ENCODE data around the gene PARP4. TPM values are rescaled to one million over a fixed set of nuclear protein-coding genes. Genes with fewer than 3 reads are reported as not detected.
"Not testable (repeated sequence)": the region's sequence is repeated elsewhere in the genome, so short reads cannot be mapped to it uniquely, and the experiment has no call there.

PARP4 gene
- 10 to 100 TPM; 27.5 to 28.7 TPM for total RNA-seq

DNA sequence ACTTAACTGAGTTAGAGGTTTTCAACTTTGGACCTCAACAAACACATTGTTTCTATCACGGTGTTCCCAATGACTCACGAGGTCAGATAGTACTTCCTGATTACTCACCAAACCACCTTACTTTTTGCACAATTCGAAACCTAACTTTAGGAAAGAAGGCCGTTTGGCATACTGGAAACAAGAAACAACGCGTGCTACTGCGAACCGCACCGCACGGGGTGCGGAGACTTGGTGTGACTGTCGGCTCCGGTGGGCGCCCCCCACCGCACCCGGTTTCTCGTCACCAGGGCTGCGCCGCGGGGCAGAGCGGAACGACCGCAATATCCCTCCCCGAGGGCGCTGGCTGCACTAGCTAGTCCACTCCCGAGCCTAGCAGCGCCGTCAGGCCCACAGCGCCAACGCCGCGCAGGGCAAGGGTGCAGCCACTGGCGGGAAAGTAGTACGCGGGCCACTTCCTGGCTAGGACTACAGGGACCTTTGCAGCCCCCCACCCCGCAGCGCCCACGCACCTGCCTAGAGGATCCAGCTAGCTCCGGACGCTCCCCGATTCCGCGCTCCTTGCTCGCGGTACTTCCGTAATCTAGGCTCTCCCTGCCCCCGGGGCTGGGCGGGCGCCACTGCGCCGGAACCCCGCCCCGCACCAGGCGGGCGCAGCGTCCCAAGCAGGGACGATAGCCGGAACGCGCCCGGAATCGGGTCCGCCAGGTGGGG, at the start of gene PARP4:
PARP4 (minus strand) TSS at position 582 of the 711 bp plus-strand sequence. CDS start 9,002 bp downstream, outside the sequence.
- ChIA-PET POLR2A (interaction anchor here (0.5 kb wide), 1 partner anchor 22 kb away, joined by 4 read pairs; no protein-coding TSS in a partner anchor), CTCF (no interaction called here)

DNA sequence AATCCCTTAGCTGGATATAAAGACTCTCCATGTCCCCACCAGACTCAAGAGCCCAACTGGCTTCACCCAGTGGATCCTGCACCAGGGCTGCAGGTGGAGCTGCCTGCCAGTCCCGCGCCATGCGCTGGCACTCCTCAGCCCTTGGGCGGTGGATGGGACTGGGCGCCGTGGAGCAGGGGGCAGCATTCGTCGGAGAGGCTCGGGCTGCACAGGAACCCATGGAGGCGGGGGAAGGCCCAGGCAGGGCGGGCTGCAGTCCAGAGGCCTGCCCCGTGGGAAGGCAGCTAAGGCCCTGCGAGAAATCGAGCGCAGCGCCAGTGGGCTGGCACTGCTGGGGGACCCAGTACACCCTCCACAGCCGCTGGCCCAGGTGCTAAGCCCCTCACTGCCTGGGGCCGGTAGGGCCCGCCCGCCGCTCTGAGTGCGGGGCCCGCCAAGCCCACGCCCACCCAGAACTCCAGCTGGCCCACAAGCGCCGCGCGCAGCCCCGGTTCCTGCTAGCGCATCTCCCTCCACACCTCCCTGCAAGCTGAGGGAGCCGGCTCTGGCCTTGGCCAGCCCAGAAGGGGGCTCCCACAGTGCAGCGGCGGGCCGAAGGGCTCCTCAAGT, 48.1 kb upstream of the PARP4 start:
- CTCF ChIA-PET, POLR2A ChIA-PET: not testable (repeated sequence)

DNA sequence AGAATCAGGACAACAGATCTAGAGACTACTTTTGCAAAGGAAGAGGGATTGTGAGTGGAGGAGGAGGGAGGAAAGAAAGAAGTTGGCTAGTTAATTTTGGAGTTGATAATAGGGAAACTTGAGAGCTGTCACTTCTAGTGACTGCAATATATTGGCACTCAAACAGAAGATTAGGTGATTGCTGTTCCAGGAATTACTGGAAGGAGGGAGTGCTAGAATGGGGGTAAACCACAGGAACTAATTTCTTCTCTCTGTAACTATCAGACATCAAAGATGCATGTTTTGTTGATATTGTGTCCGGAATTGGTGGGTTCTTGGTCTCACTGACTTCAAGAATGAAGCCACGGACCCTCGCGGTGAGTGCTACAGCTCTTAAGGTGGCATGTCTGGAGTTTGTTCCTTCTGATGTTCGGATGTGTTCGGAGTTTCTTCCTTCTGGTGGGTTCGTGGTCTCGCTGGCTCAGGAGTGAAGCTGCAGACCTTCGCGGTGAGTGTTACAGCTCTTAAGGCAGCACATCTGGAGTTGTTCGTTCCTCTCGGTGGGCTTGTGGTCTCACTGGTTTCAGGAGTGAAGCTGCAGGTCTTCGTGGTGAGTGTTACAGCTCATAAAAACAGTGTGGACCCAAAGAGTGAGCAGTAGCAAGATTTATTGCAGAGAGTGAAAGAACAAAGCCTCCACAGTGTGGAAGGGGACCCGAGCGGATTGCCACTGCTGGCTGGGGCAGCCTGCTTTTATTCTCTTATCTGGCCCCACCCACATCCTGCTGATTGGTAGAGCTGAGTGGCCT, 47.0 kb upstream of the PARP4 start:
- CTCF ChIA-PET = interaction anchor here (0.6 to 0.8 kb wide), 2 partner anchors 7 to 315 kb away, joined by 3 read pairs; no protein-coding TSS in a partner anchor
- POLR2A ChIA-PET = not testable (repeated sequence)

DNA sequence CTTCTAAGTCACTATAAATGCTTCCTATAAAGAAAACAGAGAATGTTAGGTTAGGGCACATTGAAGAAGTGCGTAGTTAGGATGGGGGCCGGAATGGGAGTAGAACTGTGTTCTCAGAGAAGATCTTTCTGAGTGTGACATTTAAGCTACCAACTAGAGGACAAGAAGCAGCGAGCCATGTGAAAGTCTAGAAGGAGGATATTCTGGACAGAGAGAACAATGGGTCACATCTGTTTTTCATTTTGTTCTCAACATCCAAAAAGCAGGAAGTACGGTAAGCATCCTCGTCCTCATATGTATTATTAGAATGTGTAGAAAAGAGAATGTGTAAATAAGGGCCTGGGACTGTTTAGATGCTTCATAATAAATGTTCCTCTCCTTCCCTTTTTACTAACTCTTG, 44.5 kb upstream of the PARP4 start:
- ChIA-PET CTCF (no interaction called here), POLR2A (no interaction called here)

DNA sequence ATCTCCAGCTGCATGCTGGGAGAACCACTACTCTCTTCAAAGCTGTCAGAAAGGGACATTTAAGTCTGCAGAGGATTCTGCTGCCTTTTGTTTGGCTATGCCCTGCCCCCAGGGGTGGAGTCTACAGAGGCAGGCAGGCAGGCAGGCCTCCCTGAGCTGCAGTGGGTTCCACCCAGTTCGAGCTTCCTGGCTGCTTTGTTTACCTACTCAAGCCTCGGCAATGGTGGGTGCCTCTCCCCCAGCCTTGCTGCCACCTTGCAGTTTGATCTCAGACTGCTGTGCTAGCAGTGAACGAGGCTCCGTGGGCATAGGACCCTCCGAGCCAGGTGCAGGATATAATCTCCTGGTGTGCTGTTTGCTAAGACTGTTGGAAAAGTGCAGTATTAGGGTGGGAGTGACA, 41.3 kb upstream of the PARP4 start:
- POLR2A ChIA-PET, CTCF ChIA-PET: not testable (repeated sequence)

DNA sequence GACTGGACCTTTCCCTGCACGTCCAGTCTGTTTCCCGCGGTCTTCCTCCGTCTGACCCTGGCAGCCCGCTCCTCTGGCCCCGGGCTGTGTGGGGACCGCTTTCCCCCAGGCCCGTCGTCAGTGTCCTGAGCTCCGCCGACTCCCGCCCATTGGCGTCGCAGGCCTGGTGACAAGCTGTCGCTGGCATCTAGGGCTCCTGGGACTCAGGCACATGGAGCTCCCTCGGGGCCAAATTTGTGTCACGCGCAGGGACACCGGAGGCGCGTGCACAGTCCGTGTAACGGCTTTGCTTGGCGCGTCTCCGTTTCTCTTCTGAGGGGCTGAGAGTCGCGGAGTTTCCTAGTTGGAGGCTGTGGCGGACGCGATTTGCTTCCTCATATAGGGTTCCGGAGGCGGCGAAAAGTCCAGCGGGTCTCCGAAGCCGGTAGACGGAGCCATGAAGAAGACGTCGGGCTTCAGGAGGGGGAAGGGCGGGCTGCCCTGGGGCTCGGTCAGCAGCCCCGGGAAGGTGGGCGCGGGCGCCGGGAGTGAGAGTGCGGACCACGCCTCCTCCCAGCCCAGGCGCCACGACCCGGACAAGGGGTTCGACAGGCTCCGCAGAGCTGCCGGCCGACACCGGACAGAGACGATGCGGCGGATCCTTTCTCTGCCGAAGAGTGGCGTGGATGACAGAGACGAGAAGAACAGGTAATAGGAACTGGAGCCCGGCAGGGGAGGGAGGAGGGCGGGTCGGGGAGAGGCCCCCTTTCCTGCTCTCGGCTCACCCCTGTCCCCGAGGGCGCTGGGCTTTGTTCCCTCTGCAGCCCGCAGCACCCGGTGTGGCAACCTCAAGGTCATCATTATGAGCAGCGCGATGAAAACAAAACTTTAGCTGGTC, 29.1 kb upstream of the PARP4 start:
- POLR2A ChIA-PET = not testable (repeated sequence)
- CTCF ChIA-PET = interaction anchor here (0.6 kb wide), 1 partner anchor 249 kb away, joined by 3 read pairs; no protein-coding TSS in a partner anchor

DNA sequence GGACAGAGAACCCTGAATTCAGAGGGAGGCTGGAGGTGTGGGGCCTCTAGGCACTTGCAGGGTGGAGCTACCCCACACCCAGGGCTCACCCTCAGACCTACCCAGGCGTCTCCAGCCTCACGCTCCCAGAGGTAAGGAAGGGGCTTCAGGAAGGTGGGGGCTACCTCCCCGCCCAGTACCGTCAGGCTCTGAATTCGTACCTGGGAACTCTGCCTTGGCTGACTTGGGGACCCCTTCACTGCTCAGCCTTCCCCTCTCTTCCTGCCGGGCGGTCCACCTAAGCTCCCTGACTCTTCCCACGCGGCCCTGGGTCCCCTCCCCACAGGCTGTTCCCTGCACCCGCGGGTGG, 28.5 kb upstream of the PARP4 start:
- CTCF ChIA-PET = no interaction called here

DNA sequence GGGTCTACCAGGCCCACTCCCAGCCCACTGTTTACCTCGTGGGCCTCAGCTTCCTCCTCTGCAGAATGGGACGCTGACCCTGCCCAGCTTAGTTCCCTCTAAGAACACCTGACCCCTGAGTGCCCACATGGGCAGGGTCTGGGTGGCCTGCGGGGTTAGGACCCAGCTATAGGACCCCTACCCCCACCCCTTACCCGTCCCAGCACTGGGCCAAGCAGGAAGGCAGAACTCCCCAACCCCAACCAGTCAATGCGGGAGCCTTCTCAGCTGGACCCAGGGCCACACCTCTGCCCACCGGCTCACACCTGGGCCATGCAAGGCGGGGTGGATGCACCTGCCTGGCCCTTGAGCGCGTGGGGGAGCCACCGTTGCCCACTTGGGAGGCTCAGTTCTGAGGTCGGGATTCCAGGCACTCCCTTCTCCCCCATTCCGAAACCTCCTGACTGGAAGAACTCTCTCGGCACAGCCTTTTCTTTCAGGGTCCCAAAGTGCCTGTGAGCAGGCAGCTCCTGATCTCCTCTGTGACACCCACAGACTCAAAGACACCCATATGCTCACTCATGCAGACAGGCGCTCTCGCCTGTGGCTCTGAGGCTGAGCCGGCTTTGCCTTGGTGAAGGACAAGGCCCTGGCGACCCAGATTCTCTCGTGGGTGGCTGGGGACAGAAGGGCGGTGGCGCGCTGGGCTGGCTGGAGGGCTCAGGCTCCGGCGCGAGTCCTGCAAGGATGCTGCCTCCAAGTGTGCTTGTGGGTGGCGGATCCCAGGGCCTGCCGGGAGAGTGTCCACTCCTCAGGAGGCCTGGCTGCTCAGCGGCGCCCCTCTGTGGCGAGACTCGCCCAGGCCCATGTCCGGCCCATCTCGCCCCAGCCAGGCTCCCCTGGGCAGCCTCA, 27.9 kb upstream of the PARP4 start:
- ChIA-PET POLR2A (no interaction called here), CTCF (no interaction called here)

More for the DNA sequence above, 28.5 kb upstream of the PARP4 start:
- POLR2A ChIA-PET = no interaction called here

DNA sequence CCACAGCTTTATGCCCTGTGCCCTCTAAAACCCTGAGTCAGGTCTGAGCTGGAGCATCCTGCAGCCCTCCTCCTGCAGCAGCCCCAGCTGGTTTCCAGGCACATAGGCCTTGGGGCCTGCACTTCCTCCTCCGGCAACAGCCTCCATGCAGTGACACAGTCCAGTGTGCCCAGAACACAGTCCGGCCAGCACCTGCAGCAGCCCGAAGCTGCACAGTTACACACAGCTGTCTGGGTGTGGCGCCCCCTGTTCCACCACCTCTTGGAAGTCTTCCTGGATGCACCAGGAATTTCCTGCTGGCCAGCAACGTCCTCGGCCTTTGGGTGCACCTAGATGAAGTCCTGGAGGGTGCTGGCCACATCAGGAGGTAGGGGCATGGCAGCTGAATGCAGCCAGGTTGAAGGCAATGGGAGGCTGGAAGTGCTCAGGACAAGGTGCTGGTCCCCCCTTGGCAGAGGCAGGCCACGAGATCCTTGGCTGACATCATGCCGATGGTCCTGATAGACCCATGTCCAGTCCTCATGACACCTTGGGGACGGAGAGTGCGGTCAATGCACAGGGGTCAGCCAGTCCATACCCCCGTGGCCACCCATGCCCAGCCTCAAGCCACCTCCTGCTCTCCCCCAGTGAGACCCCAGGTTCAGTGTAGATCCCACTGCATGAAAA, 27.1 kb upstream of the PARP4 start:
- CTCF ChIA-PET = no interaction called here

DNA sequence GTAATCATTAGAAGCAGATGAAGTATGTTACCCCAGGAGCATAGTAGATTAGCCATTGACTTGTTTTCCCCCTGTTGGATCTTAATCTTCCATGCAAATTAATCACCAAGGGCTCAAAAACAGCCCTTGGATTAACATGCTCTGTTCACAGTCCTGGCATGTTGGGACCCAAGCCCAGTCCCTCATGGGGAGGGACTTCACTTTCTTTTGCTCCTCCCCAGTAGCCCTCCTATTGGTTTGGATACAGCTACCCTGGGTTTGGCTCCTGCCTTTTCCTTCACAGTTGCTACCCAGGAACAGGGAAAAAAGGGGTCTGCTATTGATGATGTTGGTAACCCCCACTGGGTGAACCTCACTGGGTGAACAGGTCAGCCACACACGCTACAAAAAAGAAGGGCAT, 16.9 kb upstream of the PARP4 start:
- CTCF ChIA-PET = no interaction called here
- POLR2A ChIA-PET = no interaction called here

More for the DNA sequence above, 27.1 kb upstream of the PARP4 start:
- POLR2A ChIA-PET = no interaction called here

DNA sequence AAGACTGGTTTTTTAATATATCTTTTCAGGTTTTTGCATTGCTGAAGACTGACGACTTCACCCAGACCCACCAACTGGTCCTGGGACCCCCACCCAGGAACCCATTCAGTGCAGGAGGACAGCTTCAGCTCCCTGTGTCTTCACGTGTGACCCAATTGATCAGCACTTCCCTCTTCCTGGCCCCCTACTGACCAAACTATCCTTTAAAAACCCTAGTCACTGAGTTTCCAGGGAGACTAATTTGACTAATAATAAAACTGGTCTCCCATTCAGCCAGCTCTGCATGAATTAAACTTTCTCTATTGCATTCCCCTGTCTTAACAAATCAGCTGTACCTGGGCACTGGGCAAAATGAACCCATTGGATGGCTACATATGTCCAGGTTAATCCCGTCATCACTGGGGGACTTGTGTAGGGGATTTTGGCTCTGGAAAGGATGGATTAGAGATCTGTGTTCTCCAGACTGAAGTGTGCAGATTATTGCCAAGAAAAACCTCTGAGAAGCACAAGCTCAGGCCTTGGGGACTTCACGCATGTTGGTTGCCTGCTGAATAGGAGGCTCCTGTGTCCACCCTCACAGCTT, 16.3 kb upstream of the PARP4 start:
- ChIA-PET CTCF (no interaction called here), POLR2A (no interaction called here)

DNA sequence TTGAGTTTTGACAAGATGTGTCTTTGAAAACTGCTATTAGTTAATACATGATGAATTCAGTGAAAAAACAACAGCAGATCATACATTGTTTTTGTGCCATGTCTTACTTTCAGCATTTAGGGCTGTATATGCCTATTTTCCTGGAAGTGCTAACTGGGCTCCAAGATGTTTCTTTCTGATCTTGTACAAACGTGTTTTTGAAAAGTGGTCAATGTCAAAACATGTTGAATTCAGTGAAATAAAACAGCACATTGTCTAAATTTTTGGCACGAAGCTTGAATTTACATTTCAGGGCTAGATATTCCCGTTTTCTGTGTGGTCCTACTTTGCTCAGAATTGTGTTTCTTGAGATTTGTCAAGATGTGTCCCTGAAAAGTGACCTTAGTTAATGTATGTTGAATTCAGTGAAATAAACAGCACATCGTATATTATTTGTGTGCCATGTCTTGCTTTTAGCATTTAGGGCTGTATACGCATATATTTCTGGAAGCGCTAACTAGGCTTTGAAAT, 14.7 kb upstream of the PARP4 start:
- POLR2A ChIA-PET = no interaction called here
- CTCF ChIA-PET = no interaction called here

DNA sequence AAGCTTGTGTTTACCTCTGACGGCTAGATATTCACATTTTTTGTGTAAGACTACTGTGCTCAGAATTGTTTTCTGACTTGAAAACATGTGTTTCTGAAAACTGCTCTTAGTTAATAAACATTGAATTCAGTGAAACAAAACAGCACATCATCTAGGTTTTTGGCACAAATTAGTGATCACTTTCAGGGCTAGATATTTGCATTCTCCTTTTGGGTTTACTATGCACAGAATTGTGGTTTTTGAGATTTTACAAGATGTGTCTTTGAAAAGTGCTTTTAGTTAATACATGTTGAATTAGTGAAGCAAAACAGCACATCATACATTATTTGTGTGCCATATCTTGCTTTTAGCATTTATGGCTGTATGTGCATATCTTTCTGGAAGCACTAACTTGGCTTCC, 8.2 kb upstream of the PARP4 start:
- ChIA-PET CTCF (no interaction called here), POLR2A (no interaction called here)

DNA sequence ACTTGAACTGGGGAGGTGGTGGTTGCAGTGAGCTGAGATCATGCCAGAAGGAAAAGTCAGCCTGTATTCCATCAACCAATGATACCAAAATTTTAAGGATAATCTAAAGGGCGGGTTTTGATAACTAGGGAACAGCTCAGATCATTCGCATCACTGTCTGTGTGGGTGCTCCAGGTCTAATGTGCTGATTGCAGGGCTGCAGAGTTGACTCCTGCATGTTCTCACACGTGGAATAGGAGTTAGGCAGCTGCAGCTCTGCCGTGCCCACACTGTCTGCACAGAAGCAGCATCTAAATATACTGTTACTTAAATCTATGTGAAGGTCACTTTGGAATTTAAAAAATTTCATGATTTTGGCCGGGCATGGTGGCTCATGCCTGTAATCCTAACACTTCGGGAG, 4.3 kb upstream of the PARP4 start:
- ChIA-PET POLR2A (no interaction called here), CTCF (no interaction called here)

DNA sequence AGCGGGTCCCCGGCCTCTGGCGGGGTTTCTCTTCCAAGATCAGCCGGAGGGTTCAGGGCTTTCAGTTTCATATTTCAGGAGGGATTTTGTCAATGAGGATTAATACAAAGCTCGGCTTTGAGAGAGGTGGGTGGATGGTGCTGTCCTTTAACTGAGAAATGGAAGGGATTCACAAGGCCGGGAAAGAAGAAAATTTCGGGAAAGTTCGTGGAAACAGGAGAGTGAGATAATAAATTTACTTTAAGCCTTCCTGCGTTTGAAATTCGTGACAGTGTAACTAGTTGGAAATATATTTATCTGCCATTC, 283 bp upstream of the PARP4 start:
- ChIA-PET CTCF (no interaction called here), POLR2A (no interaction called here)

DNA sequence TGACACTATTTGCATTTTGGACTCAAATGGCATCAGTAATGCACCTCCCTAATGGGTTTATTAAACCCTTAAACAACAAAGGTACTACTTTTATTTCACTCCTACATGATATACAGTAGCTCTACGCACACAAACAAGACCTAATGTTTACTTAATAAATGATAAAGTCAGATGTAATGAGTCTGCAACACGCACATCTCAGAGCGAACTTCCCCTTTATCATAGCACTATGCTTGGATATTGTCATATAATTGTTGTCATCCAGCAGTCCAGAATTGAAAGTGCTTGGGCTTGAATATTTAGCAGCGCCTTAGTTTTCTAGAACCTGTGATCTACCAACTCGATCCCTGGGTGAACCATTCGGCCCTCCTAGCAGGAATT, 772 bp downstream of the PARP4 start:
- POLR2A ChIA-PET = interaction anchor here (0.5 kb wide), 1 partner anchor 21 kb away, joined by 4 read pairs; no protein-coding TSS in a partner anchor
- CTCF ChIA-PET = no interaction called here

DNA sequence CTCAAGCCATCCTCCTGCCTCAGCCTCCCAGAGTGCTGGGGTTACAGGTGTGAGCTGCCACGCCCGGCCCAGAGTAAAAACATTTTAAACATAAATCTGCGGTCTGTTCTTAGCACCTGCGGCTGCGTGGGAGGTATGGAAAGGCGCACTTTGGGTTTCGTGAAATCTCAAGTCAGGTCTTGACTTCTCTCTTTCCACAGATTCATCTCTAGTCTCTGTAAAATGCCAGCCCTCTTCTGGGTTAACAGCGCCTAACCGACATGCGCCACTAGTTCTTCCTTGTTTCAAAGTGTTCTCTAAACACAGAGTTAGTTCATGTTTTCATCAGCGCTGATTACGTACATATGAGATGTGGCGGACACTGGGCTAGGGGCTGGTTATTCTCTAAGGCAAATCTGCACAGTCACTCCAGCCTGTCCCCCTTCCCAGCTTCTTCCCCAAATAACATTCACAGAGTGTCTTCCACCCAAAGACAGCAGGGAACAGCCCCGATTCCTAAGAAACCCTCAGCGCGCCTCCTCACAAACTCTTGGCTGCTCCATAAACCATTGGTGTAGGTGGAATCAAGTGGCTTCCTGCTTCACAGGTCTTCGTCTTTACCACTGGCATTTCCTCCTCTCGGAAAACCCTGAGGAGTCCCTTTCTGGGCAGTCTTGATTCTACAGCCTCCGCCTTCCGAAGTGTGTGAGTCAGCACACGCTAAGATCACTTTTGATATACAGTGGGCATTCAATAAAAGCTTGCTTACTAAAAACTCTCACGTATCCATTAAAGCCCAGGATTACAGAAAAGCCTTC, 1.4 kb downstream of the PARP4 start:
- ChIA-PET POLR2A (no interaction called here), CTCF (no interaction called here)
